UCSD-AML1 (cell line): ENCODE results near the gene KRT6C.
"Not testable (repeated sequence)": the region's sequence is repeated elsewhere in the genome, so short reads cannot be mapped to it uniquely, and the experiment has no call there.

ENCODE experiments used
- DNase-seq: peaks from one replicate; lab custom pipeline; 2025; ENCODE audit not compliant: unreplicated experiment; lab: John Stamatoyannopoulos, UW

The KRT6C gene

GRCh38 chr12:52500574-52500973, 27.0 kb upstream of the KRT6C start:
- DNase-seq, result not testable (repeated sequence)

- no peak for DNase-seq
These were observed 26.4 kb upstream of the KRT6C start for GRCh38 chr12:52499806-52500560.

DNA sequence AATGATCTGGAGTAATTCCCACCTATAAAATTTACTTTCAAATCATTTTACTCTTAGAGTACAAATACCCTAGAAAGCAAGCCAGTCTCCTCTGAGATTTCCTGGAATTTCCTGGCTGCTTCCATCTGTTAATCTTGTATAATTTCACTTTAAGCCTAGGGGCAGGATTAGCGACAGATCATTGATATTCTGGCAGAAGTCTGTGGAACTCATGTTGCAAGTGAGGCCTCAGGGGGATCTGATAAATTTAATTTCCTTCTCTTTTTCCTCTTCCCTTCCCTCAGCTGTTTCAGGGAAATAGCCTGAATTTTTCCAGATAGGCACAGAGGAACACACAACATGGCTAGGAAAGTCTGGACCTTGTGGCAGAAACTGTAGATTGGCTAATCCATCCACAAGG, 25.3 kb upstream of the KRT6C start:
- DNase-seq, result no peak

DNA sequence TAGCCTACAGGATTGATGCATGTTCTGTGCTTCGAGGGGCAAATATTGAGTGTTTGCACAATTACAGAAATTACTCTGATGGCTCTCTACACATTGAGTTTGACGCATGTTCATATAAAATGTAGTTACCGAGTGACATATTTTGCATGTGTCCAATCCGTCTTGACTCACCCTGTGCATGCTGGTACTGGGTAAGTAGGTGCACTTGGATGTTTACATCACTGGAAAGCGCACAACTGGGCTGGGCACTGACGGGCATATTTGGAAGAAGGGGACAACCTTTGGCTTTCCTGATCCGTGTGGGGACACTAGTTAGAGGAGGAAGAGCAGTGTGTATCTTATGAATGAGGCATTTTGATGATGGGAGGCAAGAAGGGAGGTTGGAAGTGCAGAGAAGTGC, 24.4 kb upstream of the KRT6C start:
- no peak for DNase-seq

DNA sequence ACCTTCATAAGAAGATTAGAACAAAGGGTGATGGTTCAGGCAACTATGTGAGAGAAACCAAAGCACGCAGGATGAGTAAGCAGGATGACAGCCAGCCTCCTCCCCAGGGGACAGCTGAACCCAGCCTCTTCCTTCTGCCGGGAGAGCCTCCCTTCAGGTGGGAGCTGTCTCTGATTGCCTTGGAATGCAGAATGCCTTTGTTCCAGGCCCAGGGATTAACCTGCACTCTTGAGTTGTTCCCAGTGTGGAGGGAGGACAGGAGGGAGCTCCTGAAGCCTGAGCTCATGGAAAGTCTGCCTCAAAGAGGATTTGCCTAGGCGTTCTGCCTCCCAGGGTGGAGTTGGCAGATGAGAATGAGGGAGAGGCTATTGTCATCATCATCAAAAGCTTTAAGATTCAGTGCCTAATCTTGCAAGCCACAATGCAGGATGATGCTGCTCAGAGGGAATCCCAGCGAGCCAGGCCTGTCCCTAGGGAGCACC, 23.0 kb upstream of the KRT6C start:
- DNase-seq, result no peak

DNA sequence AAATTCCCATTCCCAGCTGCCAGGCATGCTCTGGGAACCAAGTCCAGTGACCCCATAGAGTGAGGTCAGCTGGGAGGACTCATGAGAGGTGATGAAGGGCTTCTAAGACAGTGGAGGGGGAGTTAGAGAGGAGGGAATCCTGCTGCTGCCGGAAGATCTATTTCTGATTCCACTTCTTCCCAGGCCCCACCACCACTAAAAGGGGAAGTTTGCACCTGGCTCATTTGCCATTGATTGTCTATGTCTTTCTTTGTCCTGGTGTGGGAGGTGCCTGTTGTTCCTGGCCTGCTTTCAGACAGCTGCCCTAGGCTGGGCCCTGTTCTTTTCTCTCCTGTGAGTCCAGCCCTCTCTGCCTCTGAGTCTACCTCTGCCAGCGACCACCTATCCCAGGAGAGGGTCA, 22.4 kb upstream of the KRT6C start:
- DNase-seq, result no peak

DNA sequence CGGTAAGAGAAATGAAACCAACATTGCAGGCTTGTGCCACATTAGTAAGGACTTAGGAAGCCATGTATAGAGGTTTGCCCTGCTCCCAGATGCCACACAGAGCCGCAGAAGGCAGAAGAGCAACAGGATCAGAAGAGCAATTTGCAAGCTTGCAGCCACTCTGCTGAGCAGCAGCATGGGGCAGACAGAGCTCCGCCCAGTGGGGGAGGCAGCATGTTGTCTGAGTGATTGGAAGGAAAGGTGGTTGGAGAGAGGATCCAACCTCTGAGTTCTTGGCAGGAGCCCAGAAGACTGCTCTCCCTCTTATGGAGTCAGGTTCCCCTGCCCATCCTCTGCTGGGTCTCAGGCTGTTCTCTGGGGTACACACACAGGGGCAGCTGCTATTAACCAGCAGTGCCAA, 21.8 kb upstream of the KRT6C start:
- DNase-seq, result no peak

DNA sequence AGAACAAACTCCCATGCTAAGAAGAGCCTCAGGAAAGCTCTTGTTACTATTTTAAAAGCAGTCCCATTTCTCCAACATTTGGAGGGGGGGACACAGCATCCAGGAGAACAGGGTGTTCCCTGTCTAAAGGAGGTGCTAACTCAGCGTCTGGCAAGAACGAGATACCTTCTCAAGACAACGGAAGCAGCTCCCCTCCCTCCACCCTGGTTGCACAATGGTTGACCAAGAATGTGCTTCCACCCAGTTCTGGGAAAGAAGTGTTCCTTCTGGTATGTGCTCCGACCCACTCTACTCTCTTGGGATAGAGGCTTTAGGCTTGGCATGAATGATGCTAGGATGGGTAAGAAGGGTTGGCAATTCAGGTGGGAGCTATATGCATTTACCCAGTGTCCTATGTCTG, 20.9 kb upstream of the KRT6C start:
- DNase-seq, result no peak

DNA sequence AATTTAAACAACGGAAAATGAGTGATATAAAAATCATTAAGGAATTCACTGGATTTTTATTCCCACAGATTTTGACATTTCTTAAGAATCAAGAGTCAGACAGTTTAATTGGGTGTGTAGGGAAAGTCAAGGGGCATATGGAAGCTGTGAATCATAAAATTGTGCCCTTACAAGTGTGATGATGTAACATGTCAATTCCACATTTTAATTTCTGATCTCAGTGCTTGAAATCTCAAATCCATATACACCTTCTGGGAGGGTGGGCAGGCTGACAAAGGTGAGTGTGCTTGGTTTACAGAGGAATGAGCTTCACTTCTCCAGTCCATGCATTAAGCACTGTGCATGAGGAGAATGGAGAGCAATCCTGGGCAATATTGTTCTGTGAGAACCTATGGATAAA, 20.5 kb upstream of the KRT6C start:
- no peak for DNase-seq

- DNase-seq, result no peak
These were observed 19.6 kb upstream of the KRT6C start, which contains the start of gene KRT6A for GRCh38 chr12:52493172-52493571. Gene KRT6A, minus strand, starts transcription at chr12:52493257. Its CDS starts 69 bp downstream, at chr12:52493188.

DNA sequence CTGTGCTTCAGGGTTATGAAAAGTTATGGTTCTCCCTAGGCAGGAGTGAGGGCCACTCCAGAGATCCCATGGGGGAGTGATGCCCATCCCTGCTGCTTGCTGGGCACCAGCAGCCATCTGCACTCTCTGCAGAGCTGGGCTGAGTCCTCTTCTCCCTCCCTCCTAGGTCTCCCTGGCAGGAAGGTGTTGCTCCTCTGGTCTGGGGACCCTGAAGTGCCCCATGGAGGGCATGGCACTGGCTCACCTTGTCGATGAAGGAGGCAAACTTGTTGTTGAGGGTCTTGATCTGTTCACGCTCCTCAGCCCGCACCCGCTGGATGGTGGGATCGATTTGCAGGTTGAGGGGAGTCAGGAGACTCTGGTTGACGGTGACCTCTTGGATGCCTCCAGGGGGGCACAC, 18.8 kb upstream of the KRT6C start:
- not testable (repeated sequence) for DNase-seq

DNA sequence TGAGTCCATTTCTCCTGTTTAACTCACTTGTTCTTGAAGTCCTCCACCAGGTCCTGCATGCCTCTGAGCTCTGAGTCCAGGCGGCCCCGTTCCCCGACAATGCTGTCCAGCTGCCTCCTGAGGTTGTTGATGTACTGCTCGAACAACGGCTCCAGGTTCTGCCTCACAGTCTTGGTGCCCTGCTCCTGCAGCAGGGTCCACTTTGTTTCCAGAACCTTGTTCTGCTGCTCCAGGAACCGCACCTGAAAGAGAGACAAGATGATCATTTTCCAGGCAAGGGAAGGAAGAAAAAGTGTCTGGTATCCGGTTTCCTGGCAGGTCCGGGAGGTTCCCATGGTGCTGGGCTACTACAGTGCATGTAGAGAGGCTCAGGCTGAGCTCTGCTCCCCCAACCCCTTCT, 17.9 kb upstream of the KRT6C start:
- DNase-seq, result not testable (repeated sequence)

- DNase-seq, result no peak
These were observed 15.1 kb upstream of the KRT6C start for GRCh38 chr12:52488736-52489135.

DNA sequence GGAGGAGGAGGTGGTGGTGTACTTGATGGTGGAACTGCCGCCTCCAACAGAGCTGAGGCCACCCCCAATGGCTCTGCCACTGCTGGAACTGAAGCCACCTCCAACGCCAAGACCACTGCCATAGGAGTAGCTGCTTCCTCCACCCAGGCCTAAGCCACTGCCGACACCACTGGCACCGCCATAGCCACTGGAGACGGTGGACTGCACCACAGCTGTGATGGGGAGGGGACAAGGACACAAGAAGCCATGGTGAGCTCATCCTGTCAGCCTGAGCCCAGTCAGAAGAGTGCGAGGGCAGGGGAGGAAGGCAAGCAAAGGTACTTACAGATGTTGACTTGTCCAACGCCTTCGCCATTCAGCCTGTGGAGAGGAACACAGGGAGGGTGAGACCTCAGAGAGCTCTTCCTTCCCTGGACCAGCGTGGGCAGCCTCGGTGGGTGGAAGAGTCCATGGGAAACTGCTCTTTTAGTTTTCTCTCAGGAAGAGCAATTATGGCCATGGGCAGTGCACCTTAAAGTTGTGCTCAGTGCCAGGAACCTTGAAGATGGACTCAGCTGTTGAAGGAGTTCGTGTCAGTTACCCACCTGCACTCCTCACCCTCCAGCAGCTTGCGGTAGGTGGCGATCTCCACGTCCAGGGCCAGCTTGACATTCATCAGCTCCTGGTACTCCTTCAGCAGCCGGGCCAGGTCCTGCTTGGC, 14.3 kb upstream of the KRT6C start:
- not testable (repeated sequence) for DNase-seq

DNA sequence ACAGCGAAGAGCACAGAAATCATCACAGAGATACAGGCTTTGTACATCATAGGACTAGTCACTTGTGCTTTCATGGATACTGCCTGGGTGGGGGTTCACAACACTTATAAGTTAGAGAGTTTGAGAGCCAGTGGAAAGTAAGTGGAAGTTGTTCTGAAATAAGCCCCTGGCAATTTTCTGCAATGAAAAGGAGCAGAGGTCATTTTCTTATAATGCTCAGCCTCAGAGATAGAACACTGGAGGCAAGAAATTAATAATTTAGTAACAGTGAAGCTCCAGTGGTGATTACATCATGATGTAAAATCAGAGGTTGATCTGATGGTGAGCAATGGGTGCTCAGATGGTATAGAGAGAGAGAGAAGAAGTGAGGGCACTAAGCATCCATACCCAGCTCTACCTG, 13.6 kb upstream of the KRT6C start:
- no peak for DNase-seq

DNA sequence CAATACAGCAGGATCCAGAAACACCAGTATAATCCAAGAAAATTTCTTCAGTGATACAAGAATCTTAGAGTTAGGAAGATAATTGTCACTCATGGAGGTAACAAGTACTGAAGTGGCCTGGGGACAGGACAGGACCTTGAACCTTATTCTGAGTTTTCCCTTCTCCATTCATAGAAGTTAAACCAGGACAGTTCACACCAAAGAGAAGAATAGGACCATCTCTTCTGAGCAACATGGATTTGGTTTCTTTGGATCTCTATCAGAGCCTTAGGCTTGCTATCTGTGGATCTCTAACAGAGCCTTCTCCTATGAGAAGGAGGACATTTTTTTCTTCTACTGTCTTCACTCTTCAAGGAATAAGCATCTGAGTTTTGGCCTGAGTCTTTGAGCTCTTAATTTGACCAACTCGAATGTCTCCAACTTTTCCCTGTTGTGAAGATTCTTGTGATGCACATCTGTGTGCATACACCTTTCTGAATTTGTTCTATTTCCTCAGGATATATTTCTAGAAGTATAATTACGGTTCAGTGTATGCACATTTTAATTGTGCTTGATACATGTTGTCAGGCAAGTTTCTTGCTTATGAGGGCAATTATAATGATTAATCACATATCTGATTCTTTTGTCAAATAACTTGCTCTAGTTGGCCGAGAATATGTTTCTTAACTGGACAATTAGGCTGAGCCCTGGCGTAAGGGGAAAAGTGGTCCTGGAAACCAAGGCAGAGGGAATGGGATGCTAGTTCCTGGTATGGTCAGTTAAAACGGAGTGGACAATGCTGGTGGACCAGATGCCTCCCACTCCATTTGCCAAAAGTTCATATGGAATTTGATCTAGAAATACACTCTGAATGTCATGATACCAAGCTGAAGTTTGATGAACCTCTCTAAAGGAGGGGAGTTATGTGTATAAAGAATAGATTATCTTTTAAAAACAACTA, 12.8 kb upstream of the KRT6C start:
- DNase-seq, result no peak

DNA sequence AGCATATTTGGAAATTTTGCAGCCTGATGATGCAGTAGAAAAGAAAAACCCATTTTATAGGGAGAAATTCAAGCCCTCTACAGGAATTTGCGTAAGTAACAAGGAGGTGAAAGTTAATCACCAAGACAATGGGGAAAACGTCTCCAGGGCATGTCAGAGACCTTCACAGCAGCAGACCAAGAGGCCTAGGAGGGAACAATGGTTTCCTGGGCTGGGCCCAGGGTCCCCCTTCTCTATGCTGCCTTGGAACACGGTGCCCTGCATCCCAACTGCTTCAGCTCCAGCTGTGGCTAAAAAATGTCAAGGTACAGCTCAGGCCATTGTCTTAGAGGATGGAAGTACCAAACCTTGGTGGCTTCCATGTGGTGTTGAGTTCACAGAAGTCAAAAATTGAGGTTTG, 6.5 kb upstream of the KRT6C start:
- DNase-seq, result no peak

DNA sequence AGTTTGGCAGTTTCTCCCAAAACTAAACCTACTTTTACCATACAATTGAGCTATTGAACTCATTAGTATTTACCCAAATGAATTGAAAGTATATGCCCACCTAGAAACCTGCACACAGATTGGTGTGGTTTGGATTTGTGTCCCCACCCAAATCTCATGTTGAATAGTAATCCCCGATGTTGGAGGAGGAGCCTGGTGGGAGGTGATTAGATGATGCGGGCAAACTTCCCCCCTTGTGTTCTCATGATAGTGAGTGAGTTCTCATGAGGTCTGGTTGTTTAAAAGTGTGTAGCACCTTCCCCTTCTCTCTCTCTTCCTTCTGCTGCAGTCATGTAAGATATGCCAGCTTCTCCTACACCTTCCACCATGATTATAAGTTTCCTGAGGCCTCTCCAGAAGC, 4.0 kb upstream of the KRT6C start:
- DNase-seq, result no peak

DNA sequence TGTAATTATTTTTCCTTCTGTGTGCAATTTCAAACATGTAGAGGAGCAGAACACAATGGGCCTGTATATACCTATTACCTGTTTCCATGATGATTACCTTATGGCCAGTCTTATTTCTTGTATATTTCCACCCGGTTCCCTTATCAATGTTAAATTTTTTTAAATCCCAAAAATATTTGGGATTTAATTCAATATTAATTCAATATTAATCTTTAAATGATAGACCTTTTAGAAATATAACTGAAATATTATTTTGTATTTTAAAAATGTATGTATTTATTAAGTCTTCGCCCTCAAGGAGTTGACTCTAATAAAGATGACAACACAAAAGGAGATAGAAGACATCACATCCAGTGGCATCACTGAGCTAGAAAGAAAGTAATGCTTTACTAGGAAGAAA, 607 bp upstream of the KRT6C start:
- no peak for DNase-seq

GRCh38 chr12:52469853-52470252, 3.8 kb downstream of the KRT6C start:
- DNase-seq, result no peak

DNA sequence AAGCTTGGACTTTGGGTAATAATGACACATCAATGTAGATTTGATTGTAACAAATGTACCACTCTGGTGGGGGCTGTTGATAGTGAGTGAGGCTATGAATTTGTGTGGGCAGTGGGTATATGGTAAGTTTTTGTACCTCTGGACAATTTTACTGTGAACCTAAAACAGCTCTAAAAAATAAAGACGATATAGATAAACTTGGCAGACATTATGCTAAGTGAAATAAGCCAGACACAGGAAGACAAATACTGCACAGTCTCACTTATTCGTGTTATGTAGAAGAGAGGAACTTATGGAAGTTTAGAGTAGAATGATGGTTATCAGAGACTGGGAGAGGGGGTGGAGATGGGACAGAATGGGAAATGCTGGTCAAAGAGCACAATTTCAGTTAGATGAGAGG, 8.7 kb downstream of the KRT6C start:
- no peak for DNase-seq
